GM18498 (cell line): Measurements from ENCODE around the gene HPS5.

ENCODE experiments used
- ATAC-seq: cut with Tn5 transposase; IDR thresholded peaks from one replicate; pipeline ENCODE4 v1.9.1; 2021; ENCODE audit warnings: mild to moderate bottlenecking, moderate library complexity; ENCODE audit not compliant: unreplicated experiment

Gene HPS5

GRCh38 chr11:18321578-18321968 is 367 bp downstream of the HPS5 start:
- ATAC-seq, result peak; percentile 8

- ATAC-seq, result no peak
These were observed 1.3 kb downstream of the HPS5 start for GRCh38 chr11:18320617-18321016.

- no peak for ATAC-seq
These were observed 2.0 kb downstream of the HPS5 start for GRCh38 chr11:18319914-18320313.

GRCh38 chr11:18317551-18317950 is 4.4 kb downstream of the HPS5 start:
- ATAC-seq, result no peak

GRCh38 chr11:18315893-18316292 is 6.0 kb downstream of the HPS5 start:
- no peak for ATAC-seq

GRCh38 chr11:18314784-18315523 is 7.0 kb downstream of the HPS5 start:
- ATAC-seq, result no peak

GRCh38 chr11:18313965-18314763 is 7.8 kb downstream of the HPS5 start:
- no peak for ATAC-seq

- ATAC-seq, result no peak
These were observed 9.1 kb downstream of the HPS5 start for GRCh38 chr11:18312663-18313420.

GRCh38 chr11:18312012-18312411 is 9.9 kb downstream of the HPS5 start:
- ATAC-seq, result no peak

- ATAC-seq, result peak; percentile 55
These were observed 11.1 kb downstream of the HPS5 start for GRCh38 chr11:18310800-18311340.

GRCh38 chr11:18309691-18310090 is 12.2 kb downstream of the HPS5 start:
- no peak for ATAC-seq

GRCh38 chr11:18308242-18308641 is 13.7 kb downstream of the HPS5 start:
- ATAC-seq, result no peak

GRCh38 chr11:18307461-18308139 is 14.3 kb downstream of the HPS5 start:
- ATAC-seq, result no peak

- ATAC-seq, result no peak
These were observed 17.2 kb downstream of the HPS5 start for GRCh38 chr11:18304745-18305144.

GRCh38 chr11:18299721-18300120 is 22.2 kb downstream of the HPS5 start:
- ATAC-seq, result no peak

GRCh38 chr11:18295316-18295715 is 26.6 kb downstream of the HPS5 start:
- ATAC-seq, result no peak

- ATAC-seq, result peak; percentile 97
These were observed 27.1 kb downstream of the HPS5 start for GRCh38 chr11:18294862-18295261.

GRCh38 chr11:18288911-18289310 is 33.0 kb downstream of the HPS5 start:
- ATAC-seq, result no peak

- ATAC-seq, result no peak
These were observed 36.1 kb downstream of the HPS5 start for GRCh38 chr11:18285841-18286240.

GRCh38 chr11:18282626-18283025 is 39.3 kb downstream of the HPS5 start:
- no peak for ATAC-seq
